Panc1 (cell line): ENCODE measurements around the gene ATXN2. TPM values are rescaled to one million over a fixed set of nuclear protein-coding genes. Genes with fewer than 3 reads are reported as not detected.

Experiments
- ATAC-seq: fragments of 200-7000 bp; cut with Tn5 transposase; 2 replicates; pipeline ENCODE4 v1.9.1; 2020; ENCODE audit warnings: mild to moderate bottlenecking, moderate library complexity
- BruUV-seq: library from RNA; stranded (reverse); fragments of 400-500 nt; replicated peaks from 2 replicates; lab custom pipeline; 2021; lab: Mats Ljungman, UMichigan
- CTCF ChIA-PET: fragments of 300-600 bp; sonication (Branson Sonifier 250); formaldehyde crosslinking; loops from one replicate; lab custom pipeline; 2022; ENCODE audit warnings: antibody characterized with exemption; lab: Charles Lee
- POLR2A ChIA-PET: fragments of 300-600 bp; sonication (Branson Sonifier 250); formaldehyde crosslinking; loops from one replicate; lab custom pipeline; 2022; ENCODE audit warnings: antibody characterized with exemption; lab: Charles Lee
- DNase-seq: peaks from one replicate; pipeline ENCODE4 v3.0.0-alpha.2; 2010; ENCODE audit warnings: low read depth, low spot score
- H3K27ac ChIP-seq: 2 replicates; pipeline ENCODE4 v1.5.1; 2011; ENCODE audit warnings: mild to moderate bottlenecking, low read length, inconsistent platforms
- H3K27me3 ChIP-seq: fragments of 200-500 bp; sonication (Bioruptor generic); 2 replicates; pipeline ENCODE4 v1.6.0; 2014; ENCODE audit warnings: low read length, inconsistent platforms; ENCODE audit not compliant: control insufficient read depth, insufficient read depth
- H3K36me3 ChIP-seq: fragments of 200-500 bp; sonication (Bioruptor generic); 2 replicates; pipeline ENCODE4 v1.5.1; 2014; ENCODE audit warnings: inconsistent platforms, mild to moderate bottlenecking, low read length, moderate library complexity; ENCODE audit not compliant: control insufficient read depth, insufficient read depth
- H3K4me1 ChIP-seq: 2 replicates; pipeline ENCODE4 v1.5.1; 2011; ENCODE audit warnings: inconsistent platforms, mild to moderate bottlenecking, low read length, moderate library complexity; ENCODE audit not compliant: control insufficient read depth, insufficient read depth
- H3K4me3 ChIP-seq, 2 experiments: 2 replicates each; pipeline ENCODE4 v1.5.1; 2011 to 2012; ENCODE audit warnings: low read depth in 2 of 2, low read length in 2 of 2, mild to moderate bottlenecking in 2 of 2, inconsistent platforms in 1 of 2, moderate library complexity in 1 of 2
- H3K9me3 ChIP-seq: fragments of 200-500 bp; sonication (Bioruptor generic); 2 replicates; pipeline ENCODE4 v1.5.1; 2014; ENCODE audit warnings: low read depth, mild to moderate bottlenecking, inconsistent platforms, low read length, moderate library complexity; ENCODE audit not compliant: control insufficient read depth, insufficient read depth
- POLR2AphosphoS5 ChIP-seq: IDR thresholded peaks from 2 replicates; pipeline ENCODE4 v1.6.1; 2012; ENCODE audit warnings: mild to moderate bottlenecking, low read depth, low read length, moderate library complexity
- SIN3A ChIP-seq: IDR thresholded peaks from 2 replicates; pipeline ENCODE4 v1.6.1; 2012; ENCODE audit warnings: low read depth, mild to moderate bottlenecking, low read length, moderate library complexity, borderline replicate concordance; ENCODE audit not compliant: insufficient read depth
- TCF7L2 ChIP-seq: IDR thresholded peaks from 2 replicates; pipeline ENCODE4 v1.6.1; 2011; ENCODE audit warnings: mild to moderate bottlenecking, low read depth, low read length, inconsistent platforms
- in situ Hi-C: cut with HindIII; loops from 2 replicates; pipeline ENCODE4 v1.10.0; 2016; ENCODE audit warnings: low sequenced_read_pairs, low pct_unique_long_range_greater_than_20kb
- intact Hi-C: fragments of 100-400 bp; cut with micrococcal nuclease; formaldehyde crosslinking; loops from one replicate; pipeline ENCODE4 v1.10.0; 2022; ENCODE audit not compliant: unreplicated experiment
- total RNA-seq: library from RNA; stranded (reverse); gene quantifications from one replicate; pipeline ENCODE4 v1.2.1, GENCODE V29; 2021; ENCODE audit not compliant: unreplicated experiment
- TF ChIP-seq, protein P1 (sequence below): fragments of 450-650 bp; IDR thresholded peaks from 2 replicates; pipeline ENCODE4 v1.5.1; 2017; ENCODE audit warnings: mild to moderate bottlenecking
- TF ChIP-seq, protein P2 (sequence below), 2 experiments: IDR thresholded peaks; 2 replicates each; pipeline ENCODE4 v1.6.1; 2011 to 2012; ENCODE audit warnings: low read depth in 2 of 2, control low read depth in 1 of 2, low read length in 1 of 2, mild to moderate bottlenecking in 1 of 2, moderate library complexity in 1 of 2; ENCODE audit not compliant: insufficient read depth in 1 of 2

Gene ATXN2
- total RNA-seq, 1 experiment from 2014 or later = 77.6 TPM

DNA sequence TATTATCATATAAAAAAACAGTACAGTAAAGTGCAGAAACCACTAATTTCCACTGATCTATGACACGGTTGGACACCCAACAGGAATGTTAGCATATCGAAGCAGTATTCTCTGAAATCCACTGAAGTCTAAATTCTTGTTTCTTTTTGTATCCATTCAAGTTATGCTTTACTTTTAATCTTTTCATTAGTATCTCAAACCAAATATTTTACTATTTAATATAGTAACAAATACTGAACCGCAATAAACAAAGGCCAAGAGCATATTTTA, 41.1 kb downstream of the ATXN2 start:
- Histone ChIP-seq H3K4me1 (peaks cover 30% of the 10 kb centered on the region), H3K27ac (no peak overlapping the region), H3K9me3 (no peaks in the 10 kb centered on the region), H3K36me3 (peaks cover under 1% of the 10 kb centered on the region; the same call in 1 of the 2 replicates), H3K27me3 (no peaks in the 10 kb centered on the region), H3K4me3 (no peak overlapping the region)
- intact Hi-C loops (no loop called here), in situ Hi-C loops (no loop called here)
- TF ChIP-seq, protein P1, sequence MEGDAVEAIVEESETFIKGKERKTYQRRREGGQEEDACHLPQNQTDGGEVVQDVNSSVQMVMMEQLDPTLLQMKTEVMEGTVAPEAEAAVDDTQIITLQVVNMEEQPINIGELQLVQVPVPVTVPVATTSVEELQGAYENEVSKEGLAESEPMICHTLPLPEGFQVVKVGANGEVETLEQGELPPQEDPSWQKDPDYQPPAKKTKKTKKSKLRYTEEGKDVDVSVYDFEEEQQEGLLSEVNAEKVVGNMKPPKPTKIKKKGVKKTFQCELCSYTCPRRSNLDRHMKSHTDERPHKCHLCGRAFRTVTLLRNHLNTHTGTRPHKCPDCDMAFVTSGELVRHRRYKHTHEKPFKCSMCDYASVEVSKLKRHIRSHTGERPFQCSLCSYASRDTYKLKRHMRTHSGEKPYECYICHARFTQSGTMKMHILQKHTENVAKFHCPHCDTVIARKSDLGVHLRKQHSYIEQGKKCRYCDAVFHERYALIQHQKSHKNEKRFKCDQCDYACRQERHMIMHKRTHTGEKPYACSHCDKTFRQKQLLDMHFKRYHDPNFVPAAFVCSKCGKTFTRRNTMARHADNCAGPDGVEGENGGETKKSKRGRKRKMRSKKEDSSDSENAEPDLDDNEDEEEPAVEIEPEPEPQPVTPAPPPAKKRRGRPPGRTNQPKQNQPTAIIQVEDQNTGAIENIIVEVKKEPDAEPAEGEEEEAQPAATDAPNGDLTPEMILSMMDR = no peak
- TF ChIP-seq POLR2AphosphoS5 (no peak), TCF7L2 (no peak), SIN3A (no peak)
- TF ChIP-seq, protein P2, sequence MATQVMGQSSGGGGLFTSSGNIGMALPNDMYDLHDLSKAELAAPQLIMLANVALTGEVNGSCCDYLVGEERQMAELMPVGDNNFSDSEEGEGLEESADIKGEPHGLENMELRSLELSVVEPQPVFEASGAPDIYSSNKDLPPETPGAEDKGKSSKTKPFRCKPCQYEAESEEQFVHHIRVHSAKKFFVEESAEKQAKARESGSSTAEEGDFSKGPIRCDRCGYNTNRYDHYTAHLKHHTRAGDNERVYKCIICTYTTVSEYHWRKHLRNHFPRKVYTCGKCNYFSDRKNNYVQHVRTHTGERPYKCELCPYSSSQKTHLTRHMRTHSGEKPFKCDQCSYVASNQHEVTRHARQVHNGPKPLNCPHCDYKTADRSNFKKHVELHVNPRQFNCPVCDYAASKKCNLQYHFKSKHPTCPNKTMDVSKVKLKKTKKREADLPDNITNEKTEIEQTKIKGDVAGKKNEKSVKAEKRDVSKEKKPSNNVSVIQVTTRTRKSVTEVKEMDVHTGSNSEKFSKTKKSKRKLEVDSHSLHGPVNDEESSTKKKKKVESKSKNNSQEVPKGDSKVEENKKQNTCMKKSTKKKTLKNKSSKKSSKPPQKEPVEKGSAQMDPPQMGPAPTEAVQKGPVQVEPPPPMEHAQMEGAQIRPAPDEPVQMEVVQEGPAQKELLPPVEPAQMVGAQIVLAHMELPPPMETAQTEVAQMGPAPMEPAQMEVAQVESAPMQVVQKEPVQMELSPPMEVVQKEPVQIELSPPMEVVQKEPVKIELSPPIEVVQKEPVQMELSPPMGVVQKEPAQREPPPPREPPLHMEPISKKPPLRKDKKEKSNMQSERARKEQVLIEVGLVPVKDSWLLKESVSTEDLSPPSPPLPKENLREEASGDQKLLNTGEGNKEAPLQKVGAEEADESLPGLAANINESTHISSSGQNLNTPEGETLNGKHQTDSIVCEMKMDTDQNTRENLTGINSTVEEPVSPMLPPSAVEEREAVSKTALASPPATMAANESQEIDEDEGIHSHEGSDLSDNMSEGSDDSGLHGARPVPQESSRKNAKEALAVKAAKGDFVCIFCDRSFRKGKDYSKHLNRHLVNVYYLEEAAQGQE (IDR thresholded peaks at IDR 0.05; ENCODE audit: insufficient read depth in 1 of 2, low read depth in 2 of 2, low read length in 1 of 2) = no peak
- BruUV-seq = no TSS peak
- no peak for DNase-seq
- ATAC-seq = no peak
- ChIA-PET CTCF (interaction anchor here (0.5 kb wide), 1 partner anchor 547 kb away, joined by 3 read pairs; no protein-coding TSS in a partner anchor), POLR2A (no interaction called here)

DNA sequence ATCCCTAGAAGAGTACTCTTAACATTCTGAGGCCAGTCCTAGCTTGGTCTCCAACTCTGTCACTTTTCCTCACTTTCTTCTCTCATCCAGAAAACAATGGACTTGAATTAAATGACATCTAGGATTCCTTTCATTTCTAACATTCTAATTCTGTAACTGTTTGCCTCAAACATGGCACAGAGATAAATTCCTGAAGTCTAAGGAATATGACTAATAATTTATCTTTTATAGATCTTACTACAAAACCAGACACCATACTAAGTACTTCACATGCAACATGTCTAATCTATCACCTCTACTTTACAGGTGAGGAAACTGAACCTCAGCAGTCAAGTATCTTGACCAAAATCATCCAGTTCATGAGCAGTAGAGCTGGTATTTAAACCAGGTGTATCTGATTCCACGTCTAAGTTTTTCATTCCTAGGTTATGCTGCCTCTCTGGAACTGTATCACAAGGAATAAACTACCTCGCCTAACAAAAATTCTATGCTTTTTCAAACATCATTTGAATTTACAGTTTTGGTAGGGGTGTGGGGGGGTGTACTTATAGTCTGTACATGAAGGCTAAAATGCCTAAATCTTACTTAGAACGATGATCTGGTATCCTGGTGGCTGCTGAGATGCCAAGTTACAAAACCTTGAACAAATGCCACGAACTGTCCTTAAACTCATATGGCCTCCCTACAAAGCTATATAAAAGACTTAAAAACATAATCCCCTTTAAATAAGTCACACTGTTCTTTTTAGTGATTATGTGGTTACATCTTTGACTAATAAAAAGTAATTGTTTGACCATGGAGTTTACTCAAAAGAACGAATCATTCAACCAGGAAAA, 41.6 kb downstream of the ATXN2 start:
- ATAC-seq = 0 out of 2 replicates have a peak, but pooled peaks have one; percentile 46
- ChIA-PET POLR2A (interaction anchor here (0.6 kb wide), 1 partner anchor 46 kb away, joined by 4 read pairs; no protein-coding TSS in a partner anchor), CTCF (no interaction called here)
- Histone ChIP-seq H3K4me1 (peaks cover 28% of the 10 kb centered on the region), H3K36me3 (peaks cover 3% of the 10 kb centered on the region; the same call in 1 of the 2 replicates), H3K27me3 (no peaks in the 10 kb centered on the region), H3K4me3 (no peak overlapping the region), H3K27ac (no peak overlapping the region), H3K9me3 (no peaks in the 10 kb centered on the region)
- BruUV-seq = TSS peak; percentile 32
- in situ Hi-C loops = no loop called here
- DNase-seq = no peak
- TF ChIP-seq TCF7L2 = no peak
- TF ChIP-seq POLR2AphosphoS5 = no peak
- TF ChIP-seq, protein P1 = no peak
- no peak for TF ChIP-seq SIN3A
- TF ChIP-seq, protein P2 (IDR thresholded peaks at IDR 0.05; ENCODE audit: insufficient read depth in 1 of 2, low read depth in 2 of 2, low read length in 1 of 2) = no peak
- intact Hi-C loops = no loop called here
